Measurements from ENCODE around the gene ANTKMT. TPM values are rescaled to one million over a fixed set of nuclear protein-coding genes. Genes with fewer than 3 reads are reported as not detected.

The ANTKMT gene
- total and polyA plus RNA-seq, 2 of the 8 experiments (the other 6 are each of a cell fraction or from before 2014, with no cell fraction given) = 26.5 to 26.6 TPM

DNA sequence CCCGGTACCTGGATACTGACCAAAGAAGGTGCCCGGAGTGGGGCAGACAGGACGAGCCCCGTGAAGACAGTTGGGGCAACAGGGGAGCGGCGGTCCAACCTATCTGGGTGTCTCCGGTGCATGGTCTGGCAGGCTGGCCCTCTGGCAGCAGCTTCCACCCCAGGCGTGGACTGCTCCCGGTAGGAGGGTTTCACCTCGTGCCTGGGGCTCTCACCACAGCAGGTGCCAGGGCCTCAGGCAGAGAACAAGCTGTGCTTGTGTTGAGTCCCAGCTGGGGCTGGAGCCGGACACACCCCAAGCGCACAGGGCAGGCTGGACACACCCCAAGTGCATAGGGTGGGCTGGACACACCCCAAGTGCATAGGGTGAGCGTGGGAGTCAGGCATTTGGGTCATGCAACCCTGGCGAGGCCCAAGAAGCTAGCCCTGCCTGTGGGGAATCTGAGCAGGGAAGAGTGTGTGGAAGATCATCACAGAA is 13.8 kb upstream of the ANTKMT start:
- Histone ChIP-seq H2BK20ac (ENCODE audit: low read length) (0 out of 2 replicates have a peak overlapping the region, but pooled peaks have one; percentile 32), H2BK15ac (ENCODE audit: low read length) (no peak overlapping the region; the same call in 1 of the 2 replicates), H3K4me1 (replicated peaks in 1 of 4; ENCODE audit: control insufficient read depth in 3 of 4, insufficient read depth in 4 of 4, low read length in 3 of 4) (peaks cover 0 to 9% (median 5%) of the 10 kb centered on the region in 4 experiments; a peak in 4 of 7 replicates), H3K9ac (replicated peaks in 1 of 4; ENCODE audit: extremely low read depth in 1 of 4, low read depth in 3 of 4, low read length in 3 of 4) (no peak overlapping the region), H3K23me2 (ENCODE audit: low read depth, low read length) (peaks cover 12% of the 10 kb centered on the region; the same call in 1 of the 2 replicates), H2BK12ac (ENCODE audit: low read depth, low read length) (peak overlapping the region; percentile 60; the same call in 1 of the 2 replicates), H2BK5ac (ENCODE audit: low read depth, low read length) (no peak overlapping the region), H3K36me3 (ENCODE audit: control insufficient read depth in 2 of 4, insufficient read depth in 4 of 4, low read length in 3 of 4) (no peaks in the 10 kb centered on the region), H3K56ac (replicated peaks; ENCODE audit: insufficient read length, low read depth, low read length) (no peak overlapping the region), H3K23ac (ENCODE audit: insufficient read length) (no peak overlapping the region), H3K27ac (ENCODE audit: low read depth, low read length) (no peak overlapping the region), H4K20me1 (replicated peaks in 1 of 2; ENCODE audit: control insufficient read depth in 1 of 2, insufficient read depth in 2 of 2, low read length in 2 of 2) (peaks cover 3 to 22% of the 10 kb centered on the region in 2 experiments), H3K4me3 (ENCODE audit: extremely low read depth in 1 of 4, insufficient read depth in 2 of 4, low read depth in 3 of 4, low read length in 4 of 4) (peak overlapping the region in 2 of 4 experiments; percentile 34 to 69; a peak in 2 of 8 replicates), H3K4me2 (ENCODE audit: insufficient read depth in 1 of 2, low read depth in 2 of 2, low read length in 2 of 2) (peak overlapping the region; percentile 66 to 92; a peak in 2 of 4 replicates), H3K18ac (ENCODE audit: extremely low read depth, low read length) (no peak overlapping the region), H2BK120ac (replicated peaks; ENCODE audit: low read depth, low read length) (no peak overlapping the region), H3K14ac (ENCODE audit: insufficient read length) (no peak overlapping the region), H2AK5ac (ENCODE audit: low read depth, low read length) (no peak overlapping the region), H3K9me3 (ENCODE audit: insufficient read depth in 2 of 2, low read depth in 1 of 2, low read length in 1 of 2) (no peaks in the 10 kb centered on the region), H4K8ac (ENCODE audit: extremely low read depth, insufficient read depth, low read length) (no peak overlapping the region), H3K79me1 (ENCODE audit: low read depth, low read length) (no peaks in the 10 kb centered on the region), H4K5ac (ENCODE audit: insufficient read length, low read depth, low read length) (no peak overlapping the region), H4K91ac (replicated peaks; ENCODE audit: insufficient read length, low read length) (no peak overlapping the region), H3K27me3 (replicated peaks in 1 of 4; ENCODE audit: control insufficient read depth in 3 of 4, extremely low read depth in 1 of 4, insufficient read depth in 3 of 4, low read length in 3 of 4) (peaks cover 46 to 80% (median 65%) of the 10 kb centered on the region in 4 experiments), H3K4ac (replicated peaks; ENCODE audit: insufficient read length, low read depth, low read length) (no peak overlapping the region), H3K79me2 (ENCODE audit: control insufficient read depth in 1 of 2, insufficient read depth in 2 of 2, low read length in 2 of 2) (no peaks in the 10 kb centered on the region), H2AFZ (ENCODE audit: low read length) (no peak overlapping the region)
- WGBS, 2 experiments (ENCODE audit: extremely low coverage in 1 of 2, insufficient coverage in 1 of 2, insufficient read length in 1 of 2, insufficient replicate concordance in 2 of 2, low coverage in 1 of 2, low lambda C conversion rate in 2 of 2, missing lambda C conversion rate in 1 of 2) = 72% methylated on average over 14 of the region's 14 CpGs; no CpG with 5 or more reads in 1 of the 2 experiments
- DNase-seq (ENCODE audit: low read depth in 1 of 2, low spot score in 2 of 2) (no peak), FAIRE-seq (no peak)
- CTCF ChIA-PET (ENCODE audit: partially characterized antibody) = interaction anchor here (0.6 to 33.4 kb wide), 11 partner anchors 9 to 1166 kb away, joined by 3 to 977 read pairs (median 5); partner anchors contain the start of genes ANTKMT, CCDC78, CHTF18 and CIAO3
- POLR2A ChIA-PET (ENCODE audit: partially characterized antibody) = interaction anchor here (0.7 to 20.9 kb wide), 13 partner anchors 10 to 795 kb away, joined by 3 to 353 read pairs (median 4); partner anchors contain the start of genes ANTKMT, CCDC78, CIAO3 and HAGHL
- TF ChIP-seq, protein P1, sequence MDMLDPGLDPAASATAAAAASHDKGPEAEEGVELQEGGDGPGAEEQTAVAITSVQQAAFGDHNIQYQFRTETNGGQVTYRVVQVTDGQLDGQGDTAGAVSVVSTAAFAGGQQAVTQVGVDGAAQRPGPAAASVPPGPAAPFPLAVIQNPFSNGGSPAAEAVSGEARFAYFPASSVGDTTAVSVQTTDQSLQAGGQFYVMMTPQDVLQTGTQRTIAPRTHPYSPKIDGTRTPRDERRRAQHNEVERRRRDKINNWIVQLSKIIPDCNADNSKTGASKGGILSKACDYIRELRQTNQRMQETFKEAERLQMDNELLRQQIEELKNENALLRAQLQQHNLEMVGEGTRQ (IDR thresholded peaks at IDR 0.05; ENCODE audit: low read length) = no peak
- TF ChIP-seq KDM1A (IDR thresholded peaks at IDR 0.05; ENCODE audit: borderline replicate concordance, low read length) (no peak), RXRA (IDR thresholded peaks at IDR 0.05; ENCODE audit: insufficient read depth, low read depth, low read length) (no peak), CHD1 (IDR thresholded peaks at IDR 0.05; ENCODE audit: low read depth, low read length) (no peak), GABPA (IDR thresholded peaks at IDR 0.05; ENCODE audit: borderline replicate concordance, insufficient read depth, low read length) (no peak), EP300 (IDR thresholded peaks at IDR 0.05; ENCODE audit: borderline replicate concordance in 1 of 2, low read depth in 2 of 2, low read length in 2 of 2) (no peak), BCL11A (IDR thresholded peaks at IDR 0.05; ENCODE audit: low read depth in 2 of 2, low read length in 2 of 2) (no peak), SUZ12 (IDR thresholded peaks at IDR 0.05; ENCODE audit: low read length) (no peak), RAD21 (IDR thresholded peaks at IDR 0.05 in 1 of 2, conservative IDR thresholded peaks at IDR 0.05 in 1 of 2; ENCODE audit: low read depth in 2 of 2, low read length in 2 of 2) (no peak), HDAC6 (IDR thresholded peaks at IDR 0.05; ENCODE audit: low read depth, low read length) (no peak), SP1 (IDR thresholded peaks at IDR 0.05; ENCODE audit: low read depth, low read length) (no peak)
